GM10266 (cell line): ENCODE results near the gene ERBB4.

Source experiments
- DNase-seq: peaks from one replicate; pipeline ENCODE4 v3.0.0; 2012; ENCODE audit errors: extremely low spot score
- CTCF ChIP-seq: IDR thresholded peaks from 2 replicates; pipeline ENCODE4 v1.5.1; 2012; ENCODE audit warnings: mild to moderate bottlenecking, low read depth; ENCODE audit not compliant: control insufficient read depth, insufficient read depth; ENCODE audit errors: missing control alignments

The ERBB4 gene

GRCh38 chr2:212237350-212238095 is 301.1 kb downstream of the ERBB4 start:
- DNase-seq: no peak
- no peak for TF ChIP-seq CTCF

- TF ChIP-seq CTCF: no peak
- no peak for DNase-seq
Observed at GRCh38 chr2:212228743-212229171, 309.8 kb downstream of the ERBB4 start.

- TF ChIP-seq CTCF: no peak
- no peak for DNase-seq
Observed at GRCh38 chr2:212227755-212228154, 310.8 kb downstream of the ERBB4 start.

- TF ChIP-seq CTCF: no peak
- DNase-seq: no peak
Observed at GRCh38 chr2:212226114-212226513, 312.5 kb downstream of the ERBB4 start.

GRCh38 chr2:212223696-212224095 is 314.9 kb downstream of the ERBB4 start:
- no peak for DNase-seq
- no peak for TF ChIP-seq CTCF

GRCh38 chr2:212213191-212213590 is 325.4 kb downstream of the ERBB4 start:
- no peak for DNase-seq
- no peak for TF ChIP-seq CTCF

- TF ChIP-seq CTCF: no peak
- no peak for DNase-seq
Observed at GRCh38 chr2:212208467-212208866, 330.1 kb downstream of the ERBB4 start.
